GM04504 (cell line): ENCODE results near the gene ZNF180.
A peak's percentile ranks its signal among the peaks of the same experiment; 100 is the strongest.
"Not testable (repeated sequence)": the region's sequence is repeated elsewhere in the genome, so short reads cannot be mapped to it uniquely, and the experiment has no call there.

ENCODE experiments used
- DNase-seq: peaks from one replicate; pipeline ENCODE4 v3.0.0-alpha.2; 2012; ENCODE audit warnings: low read depth

The ZNF180 gene

DNA sequence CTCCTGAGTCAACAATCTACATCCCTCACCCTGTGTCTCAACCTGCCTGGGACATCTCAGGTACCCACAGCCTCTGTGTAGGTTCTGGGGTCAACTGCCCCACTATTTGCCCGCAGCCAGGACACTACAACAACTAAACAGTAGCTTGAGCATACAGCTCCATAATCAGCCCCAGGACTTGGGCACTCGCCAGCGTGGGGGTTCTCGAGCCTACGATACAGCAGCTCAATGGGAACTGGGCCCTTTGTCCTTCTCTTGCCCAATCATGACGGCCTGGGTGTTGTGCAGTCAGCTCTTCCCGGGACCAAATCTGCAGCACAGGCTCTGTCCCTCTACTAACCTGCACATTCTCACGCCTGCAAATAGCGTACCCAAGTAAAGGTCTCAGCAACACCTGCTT is 1.3 kb downstream of the ZNF180 start:
- no peak for DNase-seq

DNA sequence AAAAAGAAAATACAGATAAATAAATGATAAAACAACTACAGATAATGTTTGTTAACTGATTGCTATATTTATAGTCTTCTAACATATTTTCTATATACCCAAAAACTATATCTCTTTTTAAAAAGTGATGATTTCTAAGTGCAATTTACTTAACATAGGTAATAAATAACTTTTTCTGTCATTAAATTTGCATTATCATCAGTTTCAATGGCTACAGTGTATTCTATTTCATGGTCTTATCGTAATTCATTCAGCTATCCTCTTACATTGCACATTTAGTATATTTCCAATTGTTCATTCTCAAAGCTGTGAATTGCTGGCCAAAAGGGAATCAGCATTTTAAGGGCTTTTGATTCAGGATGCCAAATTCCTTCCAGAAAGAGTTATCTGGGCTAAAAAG is 3.6 kb downstream of the ZNF180 start:
- DNase-seq = no peak

DNA sequence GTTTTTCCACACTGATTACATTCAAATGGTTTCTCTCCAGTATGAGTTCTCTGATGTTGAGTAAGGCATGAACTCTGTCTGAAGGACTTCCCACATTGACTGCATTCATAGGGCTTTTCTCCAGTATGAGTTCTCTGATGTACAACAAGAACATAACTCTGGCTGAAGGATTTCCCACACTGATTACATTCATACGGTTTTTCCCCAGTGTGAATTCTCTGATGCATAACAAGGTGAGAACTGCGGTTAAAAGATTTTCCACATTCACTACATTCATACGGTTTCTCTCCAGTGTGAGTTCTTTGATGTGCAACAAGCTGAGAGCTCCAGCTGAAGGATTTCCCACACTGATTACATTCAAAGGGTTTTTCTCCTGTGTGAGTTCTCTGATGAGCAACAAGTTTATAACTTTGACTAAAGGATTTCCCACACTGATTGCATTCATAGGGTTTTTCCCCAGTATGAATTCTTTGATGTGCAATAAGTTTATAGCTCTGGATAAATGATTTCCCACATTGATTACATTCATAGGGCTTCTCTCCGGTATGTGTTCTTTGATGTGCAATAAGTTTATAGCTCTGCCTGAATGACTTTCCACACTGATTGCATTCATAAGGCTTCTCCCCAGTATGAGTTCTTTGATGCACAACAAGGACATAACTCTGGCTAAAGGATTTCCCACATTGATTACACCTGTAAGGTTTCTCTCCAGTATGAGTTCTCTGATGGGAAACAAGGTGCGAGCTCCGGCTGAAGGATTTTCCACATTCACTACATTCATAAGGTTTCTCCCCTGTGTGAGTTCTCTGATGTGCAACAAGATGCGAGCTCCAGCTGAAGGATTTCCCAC is 23.5 kb downstream of the ZNF180 start:
- no peak for DNase-seq

DNA sequence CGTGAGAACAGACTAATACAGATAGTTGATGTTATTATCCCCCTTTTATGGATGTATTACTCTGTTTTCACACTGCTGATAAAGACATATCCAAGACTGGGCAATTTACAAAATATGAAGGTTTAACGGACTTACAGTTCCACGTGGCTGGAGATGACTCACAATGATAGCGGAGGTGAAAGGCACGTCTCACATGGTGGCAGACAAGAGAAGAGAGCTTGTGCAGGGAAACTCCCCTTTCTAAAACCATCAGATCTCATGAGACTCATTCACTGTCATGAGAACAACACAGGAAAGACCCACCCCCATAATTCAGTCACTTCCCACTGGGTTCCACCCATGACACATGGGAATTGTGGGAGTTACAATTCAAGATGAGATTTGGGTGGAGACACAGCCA is 31.6 kb downstream of the ZNF180 start:
- DNase-seq = not testable (repeated sequence)

DNA sequence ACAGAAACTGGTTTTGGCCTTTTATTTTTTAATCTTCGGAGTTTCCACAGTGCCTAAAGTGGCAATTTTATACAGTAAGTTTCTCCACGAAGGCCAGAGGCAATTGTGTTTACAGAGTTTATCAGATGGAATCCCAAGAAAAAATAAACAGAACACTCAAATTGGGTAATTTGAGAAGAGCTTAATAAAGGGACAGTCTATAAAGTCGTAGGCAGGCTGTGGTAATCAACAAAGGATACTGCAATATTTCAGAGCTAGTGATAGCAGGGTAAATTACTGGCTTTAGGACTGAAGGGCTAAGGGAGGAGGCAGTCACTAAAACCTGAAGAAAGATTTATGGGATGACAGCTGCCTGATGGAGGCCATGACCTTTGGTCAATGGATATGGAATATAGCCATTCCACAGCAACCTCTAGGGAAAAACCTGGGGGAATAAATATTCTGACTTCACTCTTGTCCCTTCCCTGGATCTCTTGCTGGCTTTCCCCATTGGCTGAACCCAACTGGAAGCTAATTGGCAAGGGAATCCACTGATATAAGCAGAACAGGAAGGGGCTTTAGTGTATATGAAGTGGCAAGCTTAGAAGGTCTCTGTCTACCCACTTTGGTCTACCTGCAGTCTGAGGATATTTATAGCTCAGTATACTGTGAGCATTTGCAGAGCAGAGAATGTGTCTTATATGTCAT is 37.6 kb downstream of the ZNF180 start:
- not testable (repeated sequence) for DNase-seq

DNA sequence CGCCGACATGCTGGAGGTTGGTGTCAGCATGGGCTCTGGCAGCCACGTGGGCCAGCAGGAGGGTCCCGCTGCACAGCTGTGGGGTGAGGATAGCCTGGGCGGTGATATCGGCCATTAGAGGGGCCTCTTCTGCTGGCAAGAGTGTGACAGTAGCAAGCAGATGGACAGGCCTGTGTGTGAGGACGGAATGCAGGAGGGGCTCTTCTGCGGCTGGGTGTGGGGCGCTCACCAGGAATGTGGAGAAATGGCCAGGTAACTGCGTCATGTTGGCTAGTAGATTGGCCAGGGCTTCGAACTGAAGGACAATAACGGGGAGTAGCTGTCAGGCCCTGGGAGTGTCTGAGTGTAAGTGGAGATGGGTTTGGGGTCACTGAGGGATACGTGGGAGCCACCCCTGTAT is 44.3 kb downstream of the ZNF180 start:
- not testable (repeated sequence) for DNase-seq

DNA sequence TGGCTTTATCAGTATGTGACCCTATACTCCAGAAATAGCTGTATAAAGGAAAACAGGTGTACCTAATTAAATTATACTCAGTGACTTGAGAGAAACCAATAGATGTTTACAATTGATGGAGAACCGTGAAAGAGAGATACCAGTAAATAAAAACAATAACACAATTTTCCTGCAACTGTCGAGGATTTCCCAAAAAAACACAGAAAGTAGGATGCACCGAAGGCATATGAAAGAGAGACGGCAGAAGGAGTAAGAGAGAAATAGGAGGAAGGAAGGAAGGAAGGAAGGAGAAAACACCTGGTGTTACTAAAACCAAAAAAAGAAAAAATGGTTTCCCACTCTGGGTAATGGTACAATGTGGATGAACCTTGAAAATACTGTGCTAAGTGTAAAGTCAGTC is 45.2 kb downstream of the ZNF180 start:
- DNase-seq = no peak

DNA sequence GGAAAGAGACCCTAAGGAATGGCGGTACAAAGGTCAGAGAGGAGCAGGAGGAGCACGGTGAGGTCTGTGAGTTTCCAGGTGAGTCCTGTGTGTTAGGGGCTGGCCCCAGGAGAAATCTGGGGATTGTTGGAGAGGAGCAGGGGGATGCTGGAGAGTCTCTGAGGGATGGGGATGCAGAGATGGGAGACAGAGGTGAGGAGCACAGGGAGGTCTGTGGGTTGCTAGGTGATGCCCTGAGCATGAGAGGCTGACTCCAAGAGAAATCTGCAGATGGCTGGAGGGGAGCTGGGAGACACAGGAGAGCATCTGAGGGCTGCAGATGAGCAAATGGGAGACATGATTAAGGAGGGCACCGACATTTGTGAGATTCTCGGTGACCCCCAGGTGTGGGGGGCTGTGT is 48.0 kb downstream of the ZNF180 start:
- DNase-seq = no peak

DNA sequence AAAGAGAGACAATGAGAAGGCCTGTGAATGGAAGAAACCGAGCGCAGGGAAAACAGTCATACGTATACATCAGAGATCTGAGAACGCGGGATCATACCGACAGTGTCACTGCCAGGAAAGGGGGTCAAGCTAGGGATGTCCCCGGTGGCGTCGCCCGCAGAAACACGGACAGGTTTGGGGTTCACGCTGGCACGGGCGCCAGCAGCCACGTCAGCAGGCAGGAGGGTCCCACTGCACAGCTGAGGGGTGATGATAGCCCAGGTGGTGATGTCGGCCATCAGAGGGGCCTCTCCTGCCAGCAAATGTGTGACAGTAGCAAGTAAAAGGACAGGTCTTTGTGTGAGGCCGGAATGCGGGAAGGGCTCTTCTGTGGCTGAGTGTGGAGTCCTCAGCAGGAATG is 48.6 kb downstream of the ZNF180 start:
- DNase-seq = no peak

DNA sequence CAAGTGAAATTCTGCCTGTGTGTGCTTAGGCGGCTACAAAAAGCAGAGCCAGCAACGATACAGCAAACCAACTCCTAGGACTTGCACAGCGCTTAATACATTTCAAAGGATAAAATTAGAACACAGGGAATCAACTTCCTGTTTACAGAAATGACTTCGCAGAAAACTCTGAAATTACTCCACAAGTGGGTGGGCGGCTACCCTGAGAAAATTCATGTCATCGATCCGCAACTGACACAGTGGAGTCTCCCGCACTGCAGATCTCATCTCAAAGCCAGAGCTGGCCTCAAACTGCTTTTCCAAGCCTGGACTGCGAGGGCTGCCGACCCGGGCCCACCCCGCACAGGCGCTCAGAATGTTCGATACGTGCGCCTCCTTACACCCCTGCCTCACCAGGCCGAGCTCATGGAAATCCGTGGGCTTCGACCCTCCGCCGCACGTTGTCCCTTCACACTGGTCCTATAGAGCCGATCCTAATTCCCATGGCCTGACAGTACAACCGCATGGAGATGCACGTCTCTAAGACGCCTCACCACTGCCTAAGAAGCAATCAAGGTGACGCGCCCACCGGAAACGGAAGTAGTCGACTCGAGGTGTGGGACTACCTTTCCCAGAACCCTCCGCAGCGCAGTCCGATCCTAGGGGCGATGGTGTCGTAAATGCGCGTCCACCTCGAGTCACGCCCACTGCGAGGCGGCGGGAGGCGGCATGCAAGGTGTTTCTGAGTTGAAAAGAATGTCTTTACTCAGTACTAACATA is 52.2 kb downstream of the ZNF180 start, which contains the start of gene ZNF229:
TSS of gene ZNF229 (minus strand) at position 557 of the 759 bp plus-strand sequence. CDS start 5,625 bp downstream, outside the sequence.
- DNase-seq = peak; percentile 80

DNA sequence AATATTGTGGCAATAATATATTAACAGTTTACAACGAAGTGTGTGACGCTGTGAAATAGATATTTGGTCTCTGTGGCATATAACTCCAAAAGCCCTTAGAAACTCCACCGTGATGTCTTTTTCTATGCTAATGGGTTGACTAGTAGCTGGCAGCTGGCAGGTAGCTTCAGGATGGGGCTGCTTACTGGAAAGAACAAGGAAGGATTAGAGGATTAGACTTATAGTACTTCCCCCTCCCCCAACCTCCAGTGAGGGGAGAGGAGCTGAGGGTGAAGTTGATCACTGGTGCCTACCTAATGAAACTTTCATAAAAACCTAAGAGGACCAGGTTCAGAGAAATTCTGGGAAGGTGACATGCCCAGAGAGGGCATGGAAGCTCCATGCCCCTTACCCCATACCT is 61.9 kb downstream of the ZNF180 start:
- DNase-seq = no peak

DNA sequence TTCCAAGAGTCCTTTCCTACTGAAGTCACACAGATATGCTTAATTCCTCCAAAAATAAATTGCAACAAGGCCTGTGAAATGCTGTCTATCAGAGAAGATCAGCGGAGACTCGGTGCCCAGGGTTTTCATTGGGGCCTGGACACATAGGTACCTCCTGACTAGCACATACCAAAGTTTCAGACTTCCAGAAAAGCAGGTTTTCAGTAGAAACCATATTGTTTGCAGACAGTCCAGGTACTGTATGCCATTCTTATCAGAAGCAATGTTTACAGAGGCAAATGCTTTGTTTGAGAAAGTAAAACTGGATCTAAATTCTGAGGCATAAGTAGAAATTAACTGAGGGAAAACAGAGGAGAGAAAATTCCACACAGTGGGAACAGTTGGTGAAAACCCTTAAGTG is 64.9 kb downstream of the ZNF180 start:
- no peak for DNase-seq

DNA sequence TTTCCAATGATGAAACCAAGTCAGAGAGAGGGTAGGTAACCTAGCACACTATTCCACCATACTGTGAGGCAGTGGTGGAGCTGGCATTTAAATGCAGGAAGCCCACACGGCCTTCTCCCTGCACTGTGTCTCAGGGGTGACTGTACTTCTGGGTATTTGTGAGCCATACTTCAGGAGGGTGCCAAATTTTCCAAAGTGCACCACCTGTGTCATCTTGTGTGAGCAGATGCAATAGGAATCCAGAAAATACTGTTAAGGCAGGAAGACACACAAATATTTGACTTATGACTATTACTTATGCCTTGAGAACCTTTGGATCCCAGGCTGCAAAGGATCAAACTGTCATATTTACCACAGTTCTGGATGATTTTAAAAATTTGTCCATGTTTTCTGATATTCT is 69.4 kb downstream of the ZNF180 start:
- DNase-seq = no peak
